HG02870 (cell line): ENCODE data around the gene TNS2.
"Not testable (repeated sequence)": the region's sequence is repeated elsewhere in the genome, so short reads cannot be mapped to it uniquely, and the experiment has no call there.

ENCODE experiments used
- ATAC-seq: cut with Tn5 transposase; IDR thresholded peaks from one replicate; pipeline ENCODE4 v1.9.1; 2021; ENCODE audit warnings: mild to moderate bottlenecking, moderate library complexity; ENCODE audit not compliant: unreplicated experiment

The TNS2 gene

GRCh38 chr12:53093777-53094393, 44.0 kb downstream of the TNS2 start:
- no peak for ATAC-seq

GRCh38 chr12:53094394-53094787, 44.5 kb downstream of the TNS2 start:
- ATAC-seq, result no peak

GRCh38 chr12:53094796-53095595, 45.1 kb downstream of the TNS2 start:
- ATAC-seq, result not testable (repeated sequence)

- ATAC-seq, result not testable (repeated sequence)
Measured at GRCh38 chr12:53095596-53095895, 45.7 kb downstream of the TNS2 start.

- ATAC-seq, result no peak
Measured at GRCh38 chr12:53096089-53096741, 46.4 kb downstream of the TNS2 start.

GRCh38 chr12:53096759-53097158, 46.9 kb downstream of the TNS2 start:
- no peak for ATAC-seq

GRCh38 chr12:53097207-53097563, 47.3 kb downstream of the TNS2 start:
- ATAC-seq, result no peak

GRCh38 chr12:53097564-53098353, 47.9 kb downstream of the TNS2 start, which contains the start of gene IGFBP6:
TSS of gene IGFBP6 (plus strand) at chr12:53097667. CDS start at chr12:53097718, 51 bp downstream.
- no peak for ATAC-seq

GRCh38 chr12:53098354-53098981, 48.6 kb downstream of the TNS2 start:
- ATAC-seq, result no peak

- ATAC-seq, result peak; percentile 50
Measured at GRCh38 chr12:53099071-53099882, 49.4 kb downstream of the TNS2 start.

GRCh38 chr12:53100466-53101151, 50.7 kb downstream of the TNS2 start:
- ATAC-seq, result no peak

- no peak for ATAC-seq
Measured at GRCh38 chr12:53101266-53101665, 51.4 kb downstream of the TNS2 start.

GRCh38 chr12:53101931-53102781, 52.3 kb downstream of the TNS2 start:
- ATAC-seq, result no peak

GRCh38 chr12:53102883-53103807, 53.3 kb downstream of the TNS2 start, which contains the start of gene SOAT2:
TSS of gene SOAT2 (plus strand) at chr12:53103486. CDS start at chr12:53103578, 92 bp downstream.
- ATAC-seq, result no peak

GRCh38 chr12:53103860-53104305, 54.0 kb downstream of the TNS2 start:
- ATAC-seq, result no peak

- no peak for ATAC-seq
Measured at GRCh38 chr12:53105256-53105655, 55.4 kb downstream of the TNS2 start.

GRCh38 chr12:53105712-53106439, 56.0 kb downstream of the TNS2 start:
- ATAC-seq, result no peak
